ENCODE results near the gene EEF1A2.

EEF1A2 gene

DNA sequence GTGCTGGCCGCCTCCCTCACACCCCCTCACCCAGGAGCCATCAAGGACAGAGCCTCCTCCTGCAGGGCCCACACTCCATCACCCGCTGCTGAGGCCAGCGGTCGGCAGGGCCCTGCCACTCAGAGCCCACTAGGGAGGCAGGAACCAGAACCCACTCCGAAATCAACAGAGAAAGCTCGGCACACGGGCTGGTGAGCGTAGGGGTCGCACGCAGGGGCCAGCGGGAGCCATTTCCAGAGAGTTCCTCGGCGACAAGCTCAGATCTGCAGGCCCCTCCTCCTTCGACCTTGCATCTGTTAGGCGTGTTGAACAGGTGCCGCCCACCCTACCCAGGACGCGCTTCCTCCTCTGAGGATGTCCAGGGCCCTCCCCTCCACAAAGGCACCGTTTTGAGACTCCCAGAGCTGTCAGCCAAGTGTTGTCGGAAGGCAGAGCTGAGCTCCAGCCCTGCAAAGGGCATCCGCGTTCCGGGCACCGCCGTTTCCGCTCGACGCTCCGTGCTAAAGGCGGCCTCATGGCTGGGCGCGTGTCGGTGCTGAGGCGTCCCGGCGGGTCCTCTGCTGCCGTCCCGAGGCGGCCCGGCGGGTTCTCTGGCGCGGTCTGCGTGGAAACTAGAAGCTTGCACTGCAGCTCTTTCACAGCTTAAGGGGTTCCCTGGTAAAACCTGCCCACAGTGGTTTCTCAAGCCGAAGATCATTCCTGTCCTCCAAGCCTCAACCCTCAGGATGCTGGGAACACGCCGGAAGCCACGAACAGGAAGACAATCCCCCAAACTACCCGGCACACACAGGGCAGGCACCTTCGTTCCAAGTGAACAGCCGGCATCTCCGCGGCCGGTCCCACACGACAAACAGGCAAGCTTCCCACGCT is 33.3 kb downstream of the EEF1A2 start:
- Histone ChIP-seq H3K36me3 (ENCODE audit: control insufficient read depth in 5 of 5, insufficient read depth in 5 of 5, low read length in 5 of 5) (no peaks in the 10 kb centered on the region), H3K9ac (ENCODE audit: low read length in 5 of 5) (no peak overlapping the region), H3K4me3 (ENCODE audit: low read depth in 1 of 5, low read length in 5 of 5) (no peak overlapping the region), H3K27me3 (ENCODE audit: control insufficient read depth in 5 of 5, insufficient read depth in 4 of 5, low read length in 5 of 5) (peaks cover 43 to 75% (median 61%) of the 10 kb centered on the region in 5 donors), H3K4me1 (ENCODE audit: control insufficient read depth in 5 of 5, insufficient read depth in 5 of 5, low read length in 5 of 5) (no peaks in the 10 kb centered on the region), H3K27ac (ENCODE audit: low read depth, low read length) (no peak overlapping the region), H3K9me3 (ENCODE audit: control insufficient read depth in 5 of 5, low read length in 5 of 5) (no peaks in the 10 kb centered on the region)

DNA sequence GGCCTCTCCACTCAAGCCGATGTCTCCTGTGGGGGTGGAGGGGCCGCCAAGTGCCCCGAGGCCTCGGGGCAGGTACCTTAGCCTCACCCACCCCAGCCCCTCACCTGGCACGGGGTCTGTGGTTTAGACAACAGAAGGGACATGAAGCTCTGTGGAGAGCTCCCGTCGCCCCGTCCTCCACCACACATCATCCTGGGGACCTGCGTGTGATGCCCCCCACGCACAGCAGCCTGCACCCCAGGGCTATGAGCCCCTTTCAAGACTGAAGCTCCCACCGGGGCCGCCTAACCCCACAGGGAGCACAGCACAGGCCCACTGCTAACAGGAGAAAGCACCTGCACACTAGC is 34.6 kb downstream of the EEF1A2 start:
- Histone ChIP-seq H3K36me3 (ENCODE audit: control insufficient read depth in 5 of 5, insufficient read depth in 5 of 5, low read length in 5 of 5) (no peaks in the 10 kb centered on the region), H3K4me3 (ENCODE audit: low read depth in 1 of 5, low read length in 5 of 5) (no peak overlapping the region), H3K27me3 (ENCODE audit: control insufficient read depth in 5 of 5, insufficient read depth in 4 of 5, low read length in 5 of 5) (peaks cover 34 to 71% (median 53%) of the 10 kb centered on the region in 5 donors), H3K27ac (ENCODE audit: low read depth, low read length) (no peak overlapping the region), H3K4me1 (ENCODE audit: control insufficient read depth in 5 of 5, insufficient read depth in 5 of 5, low read length in 5 of 5) (no peaks in the 10 kb centered on the region), H3K9ac (ENCODE audit: low read length in 5 of 5) (no peak overlapping the region), H3K9me3 (ENCODE audit: control insufficient read depth in 5 of 5, low read length in 5 of 5) (no peaks in the 10 kb centered on the region)

DNA sequence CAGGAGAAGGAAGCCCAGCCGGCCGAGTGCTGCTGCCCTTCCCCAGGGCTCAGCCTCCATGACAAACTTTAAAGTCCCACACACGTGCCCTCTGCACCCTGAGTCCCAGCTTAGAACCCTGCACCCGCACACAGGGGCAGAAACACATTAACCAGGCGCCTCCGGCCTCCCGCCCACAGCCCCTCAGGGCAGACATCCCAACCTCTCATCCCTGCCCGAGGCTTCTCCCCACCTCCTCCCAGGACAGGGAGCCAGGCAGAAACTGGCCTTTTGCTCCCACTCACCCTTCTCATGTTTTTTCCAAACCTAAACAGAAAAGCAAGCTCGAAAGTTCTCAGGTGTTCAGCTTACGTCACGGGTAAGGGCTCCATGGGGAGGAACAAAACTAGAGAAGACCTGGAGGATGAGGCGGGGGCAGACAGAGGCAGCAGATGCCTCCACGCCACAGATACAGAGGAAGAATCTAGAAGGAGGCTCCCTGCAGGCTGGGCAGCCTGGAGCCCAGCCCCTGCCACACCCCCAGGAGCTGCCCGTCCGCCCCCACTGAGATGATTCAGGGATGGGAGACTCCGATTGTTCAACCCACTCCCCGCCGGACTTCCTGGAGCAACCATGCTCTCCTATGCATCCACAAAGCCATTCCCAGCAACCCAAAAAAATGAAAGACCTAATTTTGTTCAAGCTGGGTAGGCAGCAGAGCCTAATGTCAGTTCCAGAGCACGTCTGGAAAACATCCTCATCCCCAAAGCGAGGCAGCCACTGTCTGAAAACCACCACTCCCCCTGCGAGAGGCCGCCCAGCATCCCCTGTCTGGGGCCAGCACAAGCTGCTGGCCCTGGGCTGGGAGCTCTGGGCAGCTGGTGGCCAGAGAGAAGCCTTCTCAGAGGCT is 35.2 kb downstream of the EEF1A2 start:
- no peak overlapping the region for H3K4me3 ChIP-seq (ENCODE audit: low read depth in 1 of 5, low read length in 5 of 5)
- no peaks in the 10 kb centered on the region for H3K4me1 ChIP-seq (ENCODE audit: control insufficient read depth in 5 of 5, insufficient read depth in 5 of 5, low read length in 5 of 5)
- H3K27me3 ChIP-seq (ENCODE audit: control insufficient read depth in 5 of 5, insufficient read depth in 4 of 5, low read length in 5 of 5): peaks cover 34 to 68% (median 53%) of the 10 kb centered on the region in 5 donors
- H3K27ac ChIP-seq (ENCODE audit: low read depth, low read length): no peak overlapping the region
- no peaks in the 10 kb centered on the region for H3K36me3 ChIP-seq (ENCODE audit: control insufficient read depth in 5 of 5, insufficient read depth in 5 of 5, low read length in 5 of 5)
- H3K9ac ChIP-seq (ENCODE audit: low read length in 5 of 5): no peak overlapping the region
- no peaks in the 10 kb centered on the region for H3K9me3 ChIP-seq (ENCODE audit: control insufficient read depth in 5 of 5, low read length in 5 of 5)

DNA sequence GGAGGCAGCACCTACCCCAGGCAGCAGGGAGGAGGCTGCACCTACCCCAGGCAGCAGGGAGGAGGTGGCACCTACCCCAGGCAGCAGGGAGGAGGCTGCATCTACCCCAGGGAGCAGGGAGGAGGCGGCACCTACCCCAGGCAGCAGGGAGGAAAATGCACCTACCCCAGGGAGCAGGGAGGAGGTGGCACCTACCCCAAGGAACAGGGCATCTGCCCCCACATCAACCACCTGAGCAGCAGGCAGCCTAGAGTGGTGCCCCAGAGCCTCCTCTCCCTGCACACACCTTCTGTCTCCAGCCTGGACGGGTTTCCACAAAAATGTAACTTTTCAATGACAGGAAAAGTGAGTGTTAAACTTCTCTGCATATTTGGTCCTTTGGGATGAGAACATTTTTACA is 36.6 kb downstream of the EEF1A2 start:
- Histone ChIP-seq H3K36me3 (ENCODE audit: control insufficient read depth in 5 of 5, insufficient read depth in 5 of 5, low read length in 5 of 5) (no peaks in the 10 kb centered on the region), H3K27me3 (ENCODE audit: control insufficient read depth in 5 of 5, insufficient read depth in 4 of 5, low read length in 5 of 5) (peaks cover 45 to 74% (median 54%) of the 10 kb centered on the region in 5 donors), H3K4me1 (ENCODE audit: control insufficient read depth in 5 of 5, insufficient read depth in 5 of 5, low read length in 5 of 5) (peaks cover 0 to 10% (median 0%) of the 10 kb centered on the region in 5 donors), H3K4me3 (ENCODE audit: low read depth in 1 of 5, low read length in 5 of 5) (no peak overlapping the region), H3K27ac (ENCODE audit: low read depth, low read length) (no peak overlapping the region), H3K9ac (ENCODE audit: low read length in 5 of 5) (no peak overlapping the region), H3K9me3 (ENCODE audit: control insufficient read depth in 5 of 5, low read length in 5 of 5) (peaks cover 0 to 3% (median 0%) of the 10 kb centered on the region in 5 donors)

DNA sequence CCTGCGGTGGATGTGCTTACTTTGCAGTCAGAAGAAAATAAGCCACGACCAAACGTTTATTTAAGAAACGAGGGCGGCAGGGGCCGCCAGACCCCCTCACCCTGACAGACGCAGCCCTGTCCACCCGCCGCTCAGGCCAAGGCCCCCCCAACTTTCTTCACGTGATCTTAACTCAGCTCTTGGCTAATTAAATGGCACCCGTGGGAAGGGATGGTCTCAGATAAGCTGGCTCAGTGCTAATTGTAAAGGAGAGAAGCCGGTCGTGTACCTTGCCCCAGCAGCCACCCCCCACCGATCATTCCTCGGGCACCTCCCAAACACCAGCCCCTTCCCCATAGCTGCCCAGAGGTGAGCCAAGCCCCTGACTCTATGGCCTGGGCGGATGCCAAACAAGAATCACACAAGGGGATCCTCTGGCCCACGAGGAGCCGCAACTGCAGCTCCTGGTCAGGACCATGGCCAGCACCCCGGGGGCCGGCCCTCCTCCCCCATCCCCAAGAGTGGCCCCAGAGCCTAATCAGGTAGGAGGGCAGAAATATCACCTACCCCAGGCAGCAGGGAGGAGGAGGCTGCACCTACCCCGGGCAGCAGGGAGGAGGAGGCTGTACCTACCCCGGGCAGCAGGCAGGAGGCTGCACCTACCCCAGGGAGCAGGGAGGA is 37.6 kb downstream of the EEF1A2 start:
- peaks cover 49 to 76% (median 59%) of the 10 kb centered on the region in 5 donors for H3K27me3 ChIP-seq (ENCODE audit: control insufficient read depth in 5 of 5, insufficient read depth in 4 of 5, low read length in 5 of 5)
- H3K9ac ChIP-seq (ENCODE audit: low read length in 5 of 5): no peak overlapping the region

DNA sequence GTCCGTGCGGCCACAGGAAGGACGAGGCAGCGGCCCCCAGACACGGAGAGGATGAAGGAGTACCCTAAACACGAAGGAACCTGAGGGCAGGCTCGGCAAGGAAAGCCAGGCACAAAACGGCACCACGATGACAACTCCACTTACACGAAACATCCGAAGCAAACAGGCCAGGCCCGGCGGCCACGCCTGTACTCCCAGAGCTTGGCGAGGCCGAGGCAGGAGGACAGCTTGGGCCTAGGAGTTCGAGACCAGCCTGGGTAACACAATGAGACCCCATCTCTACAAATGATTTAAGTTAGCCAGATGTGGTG is 39.9 kb downstream of the EEF1A2 start:
- H3K27ac ChIP-seq (ENCODE audit: low read depth, low read length): no peak overlapping the region

More for the DNA sequence above, 37.6 kb downstream of the EEF1A2 start:
- H3K27ac ChIP-seq (ENCODE audit: low read depth, low read length): no peak overlapping the region
- peaks cover 0 to 14% (median 0%) of the 10 kb centered on the region in 5 donors for H3K4me1 ChIP-seq (ENCODE audit: control insufficient read depth in 5 of 5, insufficient read depth in 5 of 5, low read length in 5 of 5)
- H3K36me3 ChIP-seq (ENCODE audit: control insufficient read depth in 5 of 5, insufficient read depth in 5 of 5, low read length in 5 of 5): no peaks in the 10 kb centered on the region
- H3K4me3 ChIP-seq (ENCODE audit: low read depth in 1 of 5, low read length in 5 of 5): no peak overlapping the region
- H3K9me3 ChIP-seq (ENCODE audit: control insufficient read depth in 5 of 5, low read length in 5 of 5): peaks cover 0 to 3% (median 0%) of the 10 kb centered on the region in 5 donors

DNA sequence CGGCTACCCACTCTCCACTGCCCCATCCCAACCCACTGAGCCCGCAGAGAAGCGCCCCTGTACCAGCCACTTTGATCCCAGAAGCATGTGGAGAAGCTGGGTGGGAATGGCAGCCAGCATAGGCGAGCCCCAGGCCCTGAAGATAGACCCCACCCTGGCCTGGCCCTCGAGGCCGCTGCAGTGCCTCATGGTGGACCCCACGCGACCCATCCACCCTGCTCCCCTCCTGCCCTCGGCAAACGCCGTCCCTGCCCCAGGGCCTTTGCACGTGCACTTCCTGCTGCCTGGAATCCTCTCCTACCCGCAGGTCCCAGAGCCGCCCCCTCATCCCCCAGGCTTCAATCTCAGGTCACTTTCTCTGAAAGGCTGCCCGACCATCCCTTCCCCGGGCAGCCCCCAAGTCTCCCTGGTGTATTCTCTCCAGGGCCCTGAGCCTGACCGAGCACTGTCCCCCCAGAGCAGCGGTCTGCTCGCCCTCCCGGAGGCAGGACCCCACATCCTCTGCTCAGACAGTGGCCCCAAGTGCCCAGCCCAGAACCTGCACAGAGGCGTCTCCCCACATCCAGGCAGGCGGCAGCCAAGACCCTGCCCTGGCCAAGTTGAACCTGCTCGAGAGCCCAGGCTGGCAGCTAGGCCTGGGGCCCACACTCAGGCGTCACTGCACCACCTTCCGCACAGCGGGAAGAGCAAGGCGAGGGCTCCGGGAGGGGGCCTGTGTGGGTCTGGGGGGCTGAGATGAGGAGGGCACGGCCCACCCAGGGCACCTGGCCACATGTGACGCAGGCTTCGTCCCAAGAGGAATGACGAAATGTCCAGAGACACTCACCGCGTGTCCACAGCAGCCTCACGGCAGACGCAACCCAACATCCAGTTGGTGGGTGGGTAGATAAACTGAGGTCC is 40.5 kb downstream of the EEF1A2 start:
- Histone ChIP-seq H3K27me3 (ENCODE audit: control insufficient read depth in 5 of 5, insufficient read depth in 4 of 5, low read length in 5 of 5) (peaks cover 50 to 77% (median 63%) of the 10 kb centered on the region in 5 donors), H3K9me3 (ENCODE audit: control insufficient read depth in 5 of 5, low read length in 5 of 5) (peaks cover 0 to 3% (median 0%) of the 10 kb centered on the region in 5 donors), H3K4me1 (ENCODE audit: control insufficient read depth in 5 of 5, insufficient read depth in 5 of 5, low read length in 5 of 5) (peaks cover 0 to 26% (median 7%) of the 10 kb centered on the region in 5 donors), H3K27ac (ENCODE audit: low read depth, low read length) (no peak overlapping the region), H3K9ac (ENCODE audit: low read length in 5 of 5) (no peak overlapping the region), H3K36me3 (ENCODE audit: control insufficient read depth in 5 of 5, insufficient read depth in 5 of 5, low read length in 5 of 5) (no peaks in the 10 kb centered on the region), H3K4me3 (ENCODE audit: low read depth in 1 of 5, low read length in 5 of 5) (no peak overlapping the region)

More for the DNA sequence above, 39.9 kb downstream of the EEF1A2 start:
- Histone ChIP-seq H3K4me1 (ENCODE audit: control insufficient read depth in 5 of 5, insufficient read depth in 5 of 5, low read length in 5 of 5) (peaks cover 0 to 21% (median 5%) of the 10 kb centered on the region in 5 donors), H3K27me3 (ENCODE audit: control insufficient read depth in 5 of 5, insufficient read depth in 4 of 5, low read length in 5 of 5) (peaks cover 46 to 78% (median 63%) of the 10 kb centered on the region in 5 donors), H3K4me3 (ENCODE audit: low read depth in 1 of 5, low read length in 5 of 5) (no peak overlapping the region), H3K9ac (ENCODE audit: low read length in 5 of 5) (no peak overlapping the region), H3K36me3 (ENCODE audit: control insufficient read depth in 5 of 5, insufficient read depth in 5 of 5, low read length in 5 of 5) (no peaks in the 10 kb centered on the region), H3K9me3 (ENCODE audit: control insufficient read depth in 5 of 5, low read length in 5 of 5) (peaks cover 0 to 3% (median 0%) of the 10 kb centered on the region in 5 donors)

DNA sequence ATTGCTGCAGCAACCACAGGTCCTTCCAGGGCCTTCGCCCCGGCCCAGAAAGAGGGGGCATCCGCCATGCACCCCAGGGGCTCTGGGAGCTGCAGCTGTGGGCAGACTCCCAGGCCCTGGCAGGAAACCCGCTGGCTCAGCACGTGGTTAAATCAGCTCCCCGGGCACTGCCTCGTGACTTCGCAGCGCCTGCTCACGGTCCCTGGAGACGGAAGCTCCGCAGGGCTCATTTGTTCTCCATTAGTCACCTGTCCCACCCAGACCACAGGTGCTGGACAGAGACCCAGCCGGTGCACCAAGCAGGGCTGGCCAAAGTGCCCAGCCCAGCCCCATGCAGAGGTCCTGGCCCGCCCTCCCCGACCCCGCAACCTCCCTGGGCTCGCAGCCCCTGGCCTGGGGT is 41.1 kb downstream of the EEF1A2 start:
- Histone ChIP-seq H3K9me3 (ENCODE audit: control insufficient read depth in 5 of 5, low read length in 5 of 5) (peaks cover 0 to 3% (median 0%) of the 10 kb centered on the region in 5 donors), H3K4me3 (ENCODE audit: low read depth in 1 of 5, low read length in 5 of 5) (no peak overlapping the region), H3K9ac (ENCODE audit: low read length in 5 of 5) (no peak overlapping the region), H3K36me3 (ENCODE audit: control insufficient read depth in 5 of 5, insufficient read depth in 5 of 5, low read length in 5 of 5) (no peaks in the 10 kb centered on the region), H3K4me1 (ENCODE audit: control insufficient read depth in 5 of 5, insufficient read depth in 5 of 5, low read length in 5 of 5) (peaks cover 0 to 26% (median 7%) of the 10 kb centered on the region in 5 donors), H3K27ac (ENCODE audit: low read depth, low read length) (no peak overlapping the region), H3K27me3 (ENCODE audit: control insufficient read depth in 5 of 5, insufficient read depth in 4 of 5, low read length in 5 of 5) (peaks cover 56 to 76% (median 63%) of the 10 kb centered on the region in 5 donors)

Data from subcutaneous abdominal adipose tissue (tissue), 5 donors.